Measurements from ENCODE around the gene LSG1. TPM values are rescaled to one million over a fixed set of nuclear protein-coding genes. Genes with fewer than 3 reads are reported as not detected.
A peak's percentile ranks its signal among the peaks of the same experiment; 100 is the strongest.

Gene LSG1
- total and polyA plus RNA-seq, 2 of the 13 experiments (the other 11 are each of a cell fraction or from before 2014, with no cell fraction given) = 21.4 to 32.1 TPM

- H3K4me1 ChIP-seq (ENCODE audit: insufficient read depth, low read length) = no peaks in the 10 kb centered on the region
- no peak overlapping the region for H3K4me2 ChIP-seq (ENCODE audit: low read depth, low read length)
- no peaks in the 10 kb centered on the region for H4K20me1 ChIP-seq (ENCODE audit: insufficient read depth, low read length)
- H3K79me2 ChIP-seq (ENCODE audit: insufficient read depth, low read length) = no peaks in the 10 kb centered on the region
- H3K27ac ChIP-seq (ENCODE audit: extremely low read length, insufficient read depth, low read length) = no peak overlapping the region
- DNase-seq (ENCODE audit: low spot score) (no peak), ATAC-seq (peak; percentile 81), FAIRE-seq (no peak)
- H2AFZ ChIP-seq (ENCODE audit: low read length) = no peak overlapping the region
- H3K9ac ChIP-seq (ENCODE audit: insufficient read depth, low read depth, low read length) = no peak overlapping the region
- H3K36me3 ChIP-seq (replicated peaks in 1 of 2; ENCODE audit: control insufficient read depth in 1 of 2, insufficient read depth in 2 of 2, low read length in 2 of 2) = 0 out of 5 replicates have a peak, but pooled peaks cover 0 to 3% of the 10 kb centered on the region in 2 experiments
- no TSS peak for BruUV-seq (replicated peaks)
- intact Hi-C loops (cut with micrococcal nuclease; ENCODE audit: unreplicated experiment) (no loop called here), in situ Hi-C loops (cut with HindIII; ENCODE audit: extremely low pct_ligation_motif_present, low pct_unique_long_range_greater_than_20kb) (no loop called here)
- ChIA-PET POLR2A (interaction anchor here (1.7 kb wide), 1 partner anchor 14 kb away, joined by 4 read pairs; no protein-coding TSS in a partner anchor), CTCF (ENCODE audit: low intra/inter-chr PET ratio, low total read pairs) (no interaction called here)
- H3K4me3 ChIP-seq (replicated peaks in 1 of 3; ENCODE audit: insufficient read depth in 1 of 3, low read depth in 2 of 3, low read length in 3 of 3) = no peak overlapping the region
- 84% methylated on average over 10 of the region's 10 CpGs for WGBS (ENCODE audit: low lambda C conversion rate)
- no peaks in the 10 kb centered on the region for H3K9me3 ChIP-seq (ENCODE audit: low read length)
- H3K27me3 ChIP-seq (ENCODE audit: control insufficient read depth in 1 of 2, insufficient read depth in 2 of 2, low read length in 2 of 2) = no peaks in the 10 kb centered on the region
- no peak for TF ChIP-seq HNF4A (CRISPR knock-in tag; IDR thresholded peaks at IDR 0.05)
- TF ChIP-seq FOXA1 (IDR thresholded peaks at IDR 0.05) = no peak
- 0 out of 2 replicates have a peak, but pooled peaks have one; percentile 20 for TF ChIP-seq FOXA1 (CRISPR knock-in tag; IDR thresholded peaks at IDR 0.05)
Measured at GRCh38 chr3:194607592-194608389, 64.2 kb downstream of the LSG1 start.

DNA sequence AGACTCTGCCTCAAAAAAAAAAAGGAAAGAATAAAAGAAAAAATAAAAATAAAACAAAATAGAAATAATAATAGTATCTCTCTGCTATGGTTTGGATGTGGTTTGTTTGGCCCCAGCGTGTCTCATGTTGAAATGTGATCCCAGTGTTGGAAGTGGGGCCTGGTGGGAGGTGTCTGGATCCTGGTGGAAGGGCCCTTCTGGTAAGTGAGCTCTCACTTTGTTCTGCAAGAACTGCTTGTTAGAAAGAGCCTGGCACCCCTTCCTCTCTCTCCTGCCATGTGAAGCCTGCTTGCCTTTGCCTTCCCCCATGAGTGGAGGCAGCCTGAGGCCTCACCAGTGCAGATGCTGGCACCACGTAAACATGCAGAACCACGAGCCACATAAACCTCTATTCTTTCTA is 65.0 kb downstream of the LSG1 start:
- Histone ChIP-seq H3K4me2 (ENCODE audit: low read depth, low read length) (no peak overlapping the region), H3K9me3 (ENCODE audit: low read length) (no peaks in the 10 kb centered on the region), H2AFZ (ENCODE audit: low read length) (no peak overlapping the region), H3K79me2 (ENCODE audit: insufficient read depth, low read length) (no peaks in the 10 kb centered on the region), H3K4me1 (ENCODE audit: insufficient read depth, low read length) (no peaks in the 10 kb centered on the region), H3K36me3 (replicated peaks in 1 of 2; ENCODE audit: control insufficient read depth in 1 of 2, insufficient read depth in 2 of 2, low read length in 2 of 2) (0 out of 5 replicates have a peak, but pooled peaks cover 0 to 3% of the 10 kb centered on the region in 2 experiments), H3K4me3 (replicated peaks in 1 of 3; ENCODE audit: insufficient read depth in 1 of 3, low read depth in 2 of 3, low read length in 3 of 3) (no peak overlapping the region), H3K9ac (ENCODE audit: insufficient read depth, low read depth, low read length) (no peak overlapping the region), H4K20me1 (ENCODE audit: insufficient read depth, low read length) (no peaks in the 10 kb centered on the region), H3K27ac (ENCODE audit: extremely low read length, insufficient read depth, low read length) (no peak overlapping the region), H3K27me3 (ENCODE audit: control insufficient read depth in 1 of 2, insufficient read depth in 2 of 2, low read length in 2 of 2) (no peaks in the 10 kb centered on the region)
- CTCF ChIA-PET (ENCODE audit: low intra/inter-chr PET ratio, low total read pairs) = no interaction called here
- in situ Hi-C loops (cut with HindIII; ENCODE audit: extremely low pct_ligation_motif_present, low pct_unique_long_range_greater_than_20kb) = no loop called here
- TF ChIP-seq, protein P1, sequence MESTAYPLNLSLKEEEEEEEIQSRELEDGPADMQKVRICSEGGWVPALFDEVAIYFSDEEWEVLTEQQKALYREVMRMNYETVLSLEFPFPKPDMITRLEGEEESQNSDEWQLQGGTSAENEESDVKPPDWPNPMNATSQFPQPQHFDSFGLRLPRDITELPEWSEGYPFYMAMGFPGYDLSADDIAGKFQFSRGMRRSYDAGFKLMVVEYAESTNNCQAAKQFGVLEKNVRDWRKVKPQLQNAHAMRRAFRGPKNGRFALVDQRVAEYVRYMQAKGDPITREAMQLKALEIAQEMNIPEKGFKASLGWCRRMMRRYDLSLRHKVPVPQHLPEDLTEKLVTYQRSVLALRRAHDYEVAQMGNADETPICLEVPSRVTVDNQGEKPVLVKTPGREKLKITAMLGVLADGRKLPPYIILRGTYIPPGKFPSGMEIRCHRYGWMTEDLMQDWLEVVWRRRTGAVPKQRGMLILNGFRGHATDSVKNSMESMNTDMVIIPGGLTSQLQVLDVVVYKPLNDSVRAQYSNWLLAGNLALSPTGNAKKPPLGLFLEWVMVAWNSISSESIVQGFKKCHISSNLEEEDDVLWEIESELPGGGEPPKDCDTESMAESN (CRISPR knock-in tag; conservative IDR thresholded peaks at IDR 0.05) = no peak
- intact Hi-C loops (cut with micrococcal nuclease; ENCODE audit: unreplicated experiment) = no loop called here
- ATAC-seq (no peak), DNase-seq (ENCODE audit: low spot score) (no peak), FAIRE-seq (no peak)
- 90% methylated on average over 3 of the region's 3 CpGs for WGBS (ENCODE audit: low lambda C conversion rate)
- BruUV-seq (replicated peaks) = no TSS peak
- POLR2A ChIA-PET = no interaction called here

All from HepG2 (cell line).